ENCODE results near the gene KLHL29.

The KLHL29 gene

DNA sequence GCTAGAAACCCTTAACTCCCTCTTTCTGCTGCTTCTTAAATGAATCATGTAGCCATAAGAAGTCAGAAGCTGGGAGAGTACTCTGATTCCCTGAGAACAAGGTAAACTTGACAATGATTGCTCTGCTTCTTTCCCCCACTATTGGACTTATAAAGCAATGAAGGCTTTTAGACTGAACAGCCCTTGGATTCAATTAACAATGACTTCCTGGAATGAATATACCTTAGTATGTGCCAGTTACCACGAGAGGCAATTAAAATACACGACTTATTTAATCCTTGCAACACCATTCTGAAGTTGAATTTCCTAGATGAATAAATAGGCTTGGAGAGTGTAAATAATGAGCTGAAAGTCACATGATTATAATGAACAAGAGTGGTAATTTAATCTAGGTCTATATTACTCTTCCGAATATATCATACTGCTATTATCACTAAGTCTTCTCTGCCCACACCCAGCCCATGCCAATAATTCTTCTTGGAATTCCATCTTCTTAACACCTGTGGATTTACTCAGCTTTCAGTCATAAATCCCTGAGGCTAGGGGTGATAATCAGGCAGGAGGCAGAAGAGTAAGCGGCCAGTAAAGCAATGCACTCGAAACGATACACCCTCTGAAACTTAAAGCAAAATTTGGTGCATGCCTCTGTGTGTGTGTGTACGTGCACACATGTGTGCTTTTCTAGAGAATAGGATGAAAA, 371.8 kb downstream of the KLHL29 start:
- DNase-seq = no peak

DNA sequence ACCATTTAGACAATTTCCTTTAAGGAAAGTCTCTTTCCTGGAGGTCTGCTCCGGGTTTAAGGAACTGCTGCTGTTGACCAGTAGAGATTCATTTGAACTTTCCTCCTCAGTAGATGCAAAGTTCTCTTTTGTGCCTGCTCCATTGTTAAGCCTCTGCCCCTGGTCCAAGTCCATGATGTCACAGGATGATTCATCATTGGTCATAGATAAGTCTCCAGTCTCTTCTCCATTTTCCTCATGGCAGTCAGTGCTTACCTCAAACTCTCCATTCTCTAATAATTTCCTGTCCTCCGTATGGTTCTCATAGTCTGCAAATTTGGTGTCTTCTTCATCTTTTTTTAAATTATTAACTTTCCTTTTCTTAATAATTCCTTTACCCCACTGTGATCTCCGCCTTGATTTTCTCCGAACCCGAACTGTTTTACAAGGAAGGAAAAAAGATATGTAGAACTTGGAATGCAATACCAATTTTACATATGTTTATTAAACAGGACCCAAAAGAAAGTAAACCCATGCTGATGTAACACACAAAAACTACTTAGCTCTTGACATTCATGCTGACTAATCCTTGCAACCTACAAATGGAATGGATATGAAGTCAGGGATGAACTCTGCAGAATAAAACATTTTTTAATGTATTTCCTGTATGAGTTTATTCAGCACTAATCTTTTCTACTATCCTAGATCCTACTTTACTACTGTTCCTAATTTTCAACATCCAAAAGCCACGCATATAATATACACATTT, 372.9 kb downstream of the KLHL29 start:
- no peak for DNase-seq

Measured in retina (tissue), 1 donor.